ENCODE data around the gene SPPL3.

Gene SPPL3

DNA sequence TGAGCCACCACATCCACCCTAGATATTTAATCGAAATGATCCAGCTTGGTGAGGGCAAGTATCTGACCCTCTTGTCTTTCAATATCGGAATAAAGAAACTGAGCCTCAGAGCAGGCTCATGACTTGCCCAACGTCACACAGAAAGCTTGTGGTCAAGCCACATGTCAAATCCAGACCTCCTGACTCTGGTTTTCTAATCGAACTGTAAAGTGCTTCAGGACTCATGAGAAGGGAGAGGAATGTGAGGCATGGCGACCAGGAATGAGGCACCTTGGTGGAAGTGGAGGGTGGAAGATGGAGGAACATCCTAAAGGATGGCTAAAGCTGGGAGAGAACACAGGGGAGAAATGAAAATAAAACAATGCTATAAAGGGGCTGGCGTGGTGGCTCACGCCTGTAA is 27.9 kb upstream of the SPPL3 start:
- TF ChIP-seq, protein P1, sequence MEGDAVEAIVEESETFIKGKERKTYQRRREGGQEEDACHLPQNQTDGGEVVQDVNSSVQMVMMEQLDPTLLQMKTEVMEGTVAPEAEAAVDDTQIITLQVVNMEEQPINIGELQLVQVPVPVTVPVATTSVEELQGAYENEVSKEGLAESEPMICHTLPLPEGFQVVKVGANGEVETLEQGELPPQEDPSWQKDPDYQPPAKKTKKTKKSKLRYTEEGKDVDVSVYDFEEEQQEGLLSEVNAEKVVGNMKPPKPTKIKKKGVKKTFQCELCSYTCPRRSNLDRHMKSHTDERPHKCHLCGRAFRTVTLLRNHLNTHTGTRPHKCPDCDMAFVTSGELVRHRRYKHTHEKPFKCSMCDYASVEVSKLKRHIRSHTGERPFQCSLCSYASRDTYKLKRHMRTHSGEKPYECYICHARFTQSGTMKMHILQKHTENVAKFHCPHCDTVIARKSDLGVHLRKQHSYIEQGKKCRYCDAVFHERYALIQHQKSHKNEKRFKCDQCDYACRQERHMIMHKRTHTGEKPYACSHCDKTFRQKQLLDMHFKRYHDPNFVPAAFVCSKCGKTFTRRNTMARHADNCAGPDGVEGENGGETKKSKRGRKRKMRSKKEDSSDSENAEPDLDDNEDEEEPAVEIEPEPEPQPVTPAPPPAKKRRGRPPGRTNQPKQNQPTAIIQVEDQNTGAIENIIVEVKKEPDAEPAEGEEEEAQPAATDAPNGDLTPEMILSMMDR (IDR thresholded peaks at IDR 0.05; ENCODE audit: low read depth, low read length) = no peak

DNA sequence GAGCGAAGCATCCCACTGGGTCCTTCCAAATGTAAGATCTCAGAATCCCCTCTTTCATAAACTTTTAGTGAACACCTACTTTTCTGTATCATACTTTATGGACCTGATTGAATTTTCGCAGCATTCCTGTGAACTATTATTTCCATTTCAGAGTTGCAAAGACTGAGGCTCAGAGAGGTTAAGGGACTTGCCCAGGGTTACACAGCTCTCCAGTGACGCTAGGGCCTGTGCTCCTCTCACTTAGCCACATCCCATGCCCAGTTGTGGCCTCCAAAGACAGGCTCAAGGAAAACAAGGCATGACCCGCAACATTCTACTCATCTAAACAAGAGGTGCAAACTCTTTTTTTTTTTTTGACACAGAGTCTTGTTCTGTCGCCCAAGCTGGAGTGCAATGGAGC is 25.9 kb upstream of the SPPL3 start:
- H3K4me3 ChIP-seq (ENCODE audit: low read depth, low read length) = no peak overlapping the region
- TF ChIP-seq, protein P1 (IDR thresholded peaks at IDR 0.05; ENCODE audit: low read depth, low read length) = no peak

More for the DNA sequence above, 27.9 kb upstream of the SPPL3 start:
- no peak overlapping the region for H3K4me3 ChIP-seq (ENCODE audit: low read depth, low read length)

DNA sequence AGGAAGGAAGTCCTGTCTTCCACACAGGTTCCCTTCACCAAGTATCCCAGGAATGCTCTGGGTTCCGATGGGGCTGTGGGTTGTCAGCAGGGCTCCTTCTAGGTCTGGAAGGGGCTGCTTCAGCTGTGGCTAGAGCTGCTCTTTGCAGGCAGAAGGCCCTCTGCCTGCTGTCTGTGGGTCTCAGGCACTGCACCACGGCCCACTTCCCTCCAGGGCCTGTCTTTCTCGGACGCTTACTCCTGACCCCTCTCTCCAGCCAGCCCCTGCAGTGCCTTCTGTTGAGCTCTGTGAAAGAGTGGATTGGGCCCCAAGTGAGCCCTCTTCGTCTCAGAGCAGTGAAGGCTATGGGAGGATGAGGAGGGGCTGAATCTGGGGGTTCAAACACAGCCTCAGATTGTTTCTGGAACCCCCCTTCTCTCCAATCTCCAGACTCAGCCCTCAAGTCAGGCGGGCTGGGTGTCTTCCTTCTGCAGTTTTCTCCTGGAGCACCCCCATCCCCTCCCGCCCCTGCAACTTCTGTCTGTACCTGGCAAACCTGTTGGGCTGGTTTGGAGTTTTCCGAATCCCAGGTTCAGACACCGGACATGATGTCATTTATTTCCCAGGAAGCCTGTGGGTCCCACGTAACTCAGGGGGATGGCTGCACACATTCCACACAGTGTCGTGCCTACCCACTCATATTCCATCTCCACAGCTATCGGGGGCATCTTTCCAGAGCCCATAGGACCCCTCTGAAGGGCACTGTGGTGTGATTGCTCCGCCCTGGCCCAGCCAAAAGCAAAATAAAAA is 24.9 kb upstream of the SPPL3 start:
- TF ChIP-seq, protein P1 (IDR thresholded peaks at IDR 0.05; ENCODE audit: low read depth, low read length) = no peak
- no peak overlapping the region for H3K4me3 ChIP-seq (ENCODE audit: low read depth, low read length)

DNA sequence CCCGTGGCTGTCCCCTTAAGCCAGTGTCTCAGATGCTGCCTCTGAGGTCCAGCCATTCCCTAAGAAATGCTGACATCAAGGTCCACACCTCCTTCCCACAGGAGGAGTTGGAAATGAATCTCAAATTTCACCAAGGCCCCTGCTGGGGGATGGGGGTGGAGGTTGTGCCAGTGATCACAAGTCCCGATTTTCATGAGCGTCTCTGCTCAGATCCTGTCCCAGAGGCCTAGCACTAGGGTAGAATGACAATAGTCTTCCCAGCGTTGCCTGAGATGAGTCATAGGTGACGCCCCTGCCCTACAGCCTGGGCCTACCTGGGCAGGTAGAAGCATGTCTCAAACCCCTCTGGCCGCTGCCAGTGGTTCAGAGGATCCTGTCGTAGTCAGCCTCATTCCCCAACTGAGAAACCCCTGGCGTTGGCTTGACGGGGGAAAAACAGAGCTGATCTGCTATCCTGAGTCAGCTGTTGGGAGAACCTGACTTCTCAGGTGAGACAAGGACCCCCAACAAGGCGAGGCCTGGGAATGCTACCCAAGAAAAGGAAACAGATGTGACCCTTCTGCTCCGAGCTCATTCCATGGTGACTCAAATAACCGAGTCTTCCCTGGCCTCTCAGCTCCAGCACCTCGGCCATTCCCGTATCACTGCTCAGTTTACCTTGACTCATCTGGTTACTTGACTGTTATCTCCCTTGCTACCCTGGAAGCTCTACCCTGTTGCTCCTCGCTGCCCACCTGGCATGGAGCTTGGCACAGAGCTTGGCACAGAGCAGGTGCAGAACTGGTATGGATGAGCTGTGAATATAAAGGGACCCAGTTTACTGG is 21.8 kb upstream of the SPPL3 start:
- H3K4me3 ChIP-seq (ENCODE audit: low read depth, low read length) = no peak overlapping the region
- TF ChIP-seq, protein P1 (IDR thresholded peaks at IDR 0.05; ENCODE audit: low read depth, low read length) = no peak

DNA sequence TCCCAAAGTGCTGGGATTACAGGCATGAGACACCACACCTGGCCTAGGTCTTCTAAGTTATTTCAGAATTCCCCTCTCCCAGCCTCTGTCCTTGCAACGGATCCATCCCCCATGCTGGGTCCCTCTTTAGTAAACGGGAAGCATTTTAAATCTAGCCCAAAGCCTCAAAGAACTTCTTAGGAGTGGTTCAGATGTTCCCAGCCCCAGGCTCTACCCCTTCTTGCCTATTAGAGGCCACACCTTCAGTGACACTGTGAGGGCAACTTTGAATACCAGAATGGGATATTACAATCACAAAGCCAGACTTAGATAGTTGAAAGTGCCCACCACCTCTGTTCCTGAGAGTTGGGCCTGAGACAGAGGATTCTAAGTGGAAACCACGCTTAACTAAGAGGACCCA is 18.1 kb upstream of the SPPL3 start:
- TF ChIP-seq, protein P1 (IDR thresholded peaks at IDR 0.05; ENCODE audit: low read depth, low read length) = no peak
- no peak overlapping the region for H3K4me3 ChIP-seq (ENCODE audit: low read depth, low read length)

DNA sequence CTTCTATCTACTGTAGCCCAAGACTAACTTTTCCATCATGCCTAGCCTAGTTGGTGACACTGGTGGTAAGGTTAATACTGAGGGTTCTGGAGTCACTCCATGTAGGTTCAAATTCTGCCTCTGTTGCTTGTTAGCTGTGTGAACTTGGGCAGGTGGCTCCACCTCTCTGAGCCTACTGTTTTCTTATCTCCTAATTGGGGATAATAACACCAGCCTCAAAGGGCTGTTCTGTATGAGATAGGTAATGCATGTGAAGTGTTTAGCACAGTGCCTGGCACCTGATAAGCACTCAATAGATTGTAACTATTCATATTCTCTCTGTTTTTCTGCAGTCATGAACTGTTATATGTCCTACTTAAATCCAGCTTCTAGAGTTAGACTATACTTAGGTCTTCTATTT is 17.5 kb upstream of the SPPL3 start:
- TF ChIP-seq, protein P1 (IDR thresholded peaks at IDR 0.05; ENCODE audit: low read depth, low read length) = no peak
- no peak overlapping the region for H3K4me3 ChIP-seq (ENCODE audit: low read depth, low read length)

DNA sequence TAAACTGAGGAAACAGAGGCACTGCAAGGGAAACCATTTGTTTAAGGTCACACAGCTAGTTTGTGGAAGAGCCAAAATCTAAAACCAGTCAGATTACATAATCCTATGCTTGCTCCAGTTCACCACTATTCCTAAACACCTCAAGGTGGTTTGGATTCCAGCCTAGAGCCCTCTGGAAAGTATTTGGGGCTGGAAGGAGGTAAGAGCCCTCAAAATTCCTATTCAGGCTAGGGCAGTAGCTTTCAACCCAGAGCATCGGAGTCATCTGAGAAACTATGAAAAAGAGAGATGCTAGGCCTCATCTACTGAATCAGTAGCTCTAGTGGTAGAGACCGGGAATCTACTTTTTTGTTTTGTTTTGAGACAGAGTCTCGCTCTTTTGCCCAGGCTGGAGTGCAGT is 16.0 kb upstream of the SPPL3 start:
- no peak overlapping the region for H3K4me3 ChIP-seq (ENCODE audit: low read depth, low read length)
- TF ChIP-seq, protein P1 (IDR thresholded peaks at IDR 0.05; ENCODE audit: low read depth, low read length) = no peak
